Glutamatergic neuron (in vitro differentiated cells): ENCODE results near the gene AMBRA1. TPM values are rescaled to one million over a fixed set of nuclear protein-coding genes. Genes with fewer than 3 reads are reported as not detected.

ENCODE experiments used
- DNase-seq: peaks from one replicate; pipeline ENCODE4 v3.0.0; 2022
- H3K27ac Mint-ChIP-seq: one replicate; pipeline ENCODE4 v1.8.0; 2020; ENCODE audit warnings: mild to moderate bottlenecking, mixed read lengths, inconsistent platforms; ENCODE audit not compliant: unreplicated experiment
- H3K27me3 Mint-ChIP-seq: one replicate; pipeline ENCODE4 v1.8.0; 2020; ENCODE audit warnings: mild to moderate bottlenecking, moderate library complexity, mixed read lengths, inconsistent platforms; ENCODE audit not compliant: unreplicated experiment
- H3K36me3 Mint-ChIP-seq: one replicate; pipeline ENCODE4 v1.8.0; 2020; ENCODE audit warnings: mild to moderate bottlenecking, mixed read lengths, inconsistent platforms; ENCODE audit not compliant: unreplicated experiment
- H3K4me1 Mint-ChIP-seq: one replicate; pipeline ENCODE4 v1.8.0; 2020; ENCODE audit warnings: mild to moderate bottlenecking, low read depth, mixed read lengths, inconsistent platforms; ENCODE audit not compliant: unreplicated experiment
- H3K4me3 Mint-ChIP-seq: one replicate; pipeline ENCODE4 v1.8.0; 2020; ENCODE audit warnings: mild to moderate bottlenecking, mixed read lengths, inconsistent platforms; ENCODE audit not compliant: unreplicated experiment
- H3K9me3 Mint-ChIP-seq: one replicate; pipeline ENCODE4 v1.8.0; 2020; ENCODE audit warnings: mild to moderate bottlenecking, moderate library complexity, mixed read lengths, inconsistent platforms; ENCODE audit not compliant: unreplicated experiment
- CTCF ChIP-seq: fragments of 200-600 bp; sonication (generic); IDR thresholded peaks from one replicate; pipeline ENCODE4 v1.5.0; 2021; ENCODE audit not compliant: partially characterized antibody, unreplicated experiment
- total RNA-seq: library from RNA; stranded (reverse); fragmentation: NEBNext Ultra II Directional; extraction: Animal tissue kit (Norgen Biotek cat#: 25700); gene quantifications from one replicate; pipeline ENCODE4 v1.2.1, GENCODE V29; 2021; ENCODE audit not compliant: unreplicated experiment

AMBRA1 gene
- total RNA-seq, 1 donor from 2014 or later: 49.0 TPM

GRCh38 chr11:46452918-46453517 lies 140.8 kb downstream of the AMBRA1 start:
- no peak overlapping the region for H3K4me3 Mint-ChIP-seq
- H3K36me3 Mint-ChIP-seq: no peaks in the 10 kb centered on the region
- H3K9me3 Mint-ChIP-seq: no peaks in the 10 kb centered on the region
- H3K27ac Mint-ChIP-seq: no peak overlapping the region
- DNase-seq: no peak
- H3K4me1 Mint-ChIP-seq: peaks cover 36% of the 10 kb centered on the region
- TF ChIP-seq CTCF: no peak
- H3K27me3 Mint-ChIP-seq: peaks cover 2% of the 10 kb centered on the region

- no peaks in the 10 kb centered on the region for H3K9me3 Mint-ChIP-seq
- peaks cover 34% of the 10 kb centered on the region for H3K4me1 Mint-ChIP-seq
- no peak for DNase-seq
- no peak for TF ChIP-seq CTCF
- H3K36me3 Mint-ChIP-seq: no peaks in the 10 kb centered on the region
- no peak overlapping the region for H3K4me3 Mint-ChIP-seq
- H3K27me3 Mint-ChIP-seq: peaks cover 2% of the 10 kb centered on the region
- H3K27ac Mint-ChIP-seq: no peak overlapping the region
Measured at GRCh38 chr11:46451759-46452158, 142.1 kb downstream of the AMBRA1 start.

- no peak for DNase-seq
- no peak for TF ChIP-seq CTCF
- H3K36me3 Mint-ChIP-seq: no peaks in the 10 kb centered on the region
- H3K27me3 Mint-ChIP-seq: peaks cover 2% of the 10 kb centered on the region
- peak overlapping the region; percentile 13 for H3K4me3 Mint-ChIP-seq
- H3K4me1 Mint-ChIP-seq: peaks cover 32% of the 10 kb centered on the region
- no peaks in the 10 kb centered on the region for H3K9me3 Mint-ChIP-seq
- H3K27ac Mint-ChIP-seq: peak overlapping the region; percentile 50
Measured at GRCh38 chr11:46450846-46451477, 142.9 kb downstream of the AMBRA1 start.

- DNase-seq: no peak
- Mint-ChIP-seq H3K27ac (no peak overlapping the region), H3K4me3 (no peak overlapping the region), H3K27me3 (peaks cover 2% of the 10 kb centered on the region), H3K9me3 (peaks cover 2% of the 10 kb centered on the region), H3K36me3 (no peaks in the 10 kb centered on the region), H3K4me1 (peaks cover 49% of the 10 kb centered on the region)
- TF ChIP-seq CTCF: no peak
Measured at GRCh38 chr11:46447544-46447943, 146.3 kb downstream of the AMBRA1 start.
